IMR-90 (cell line): ENCODE measurements around the gene PP2D1. TPM values are rescaled to one million over a fixed set of nuclear protein-coding genes. Genes with fewer than 3 reads are reported as not detected.

ENCODE experiments used
- ATAC-seq: fragments of 200-7000 bp; cut with Tn5 transposase; 2 replicates; pipeline ENCODE4 v1.9.1; 2020; ENCODE audit warnings: low read depth, mild to moderate bottlenecking, moderate library complexity
- BruUV-seq: library from RNA; stranded (reverse); fragments of 400-500 nt; replicated peaks from 2 replicates; lab custom pipeline; 2021; lab: Mats Ljungman, UMichigan
- CTCF ChIA-PET: fragments of 300-600 bp; formaldehyde crosslinking; extraction: SDS; loops from one replicate; lab custom pipeline; 2021; ENCODE audit warnings: antibody characterized with exemption; lab: Yijun Ruan, JAX
- POLR2A ChIA-PET: fragments of 300-600 bp; sonication (Branson Sonifier 250); formaldehyde crosslinking; loops from one replicate; lab custom pipeline; 2022; ENCODE audit warnings: antibody characterized with exemption; ENCODE audit not compliant: unreplicated experiment; lab: Charles Lee
- DNase-seq: peaks from one replicate; pipeline ENCODE4 v3.0.0; 2013
- H2AFZ ChIP-seq: replicated peaks from 2 replicates; pipeline ENCODE3; 2013; ENCODE audit warnings: low read length, mild to moderate bottlenecking; ENCODE audit not compliant: poor library complexity
- H2AK5ac ChIP-seq: 2 replicates; pipeline ENCODE4 v1.6.1; 2013; ENCODE audit warnings: low read depth, low read length, inconsistent platforms
- H2AK9ac ChIP-seq: replicated peaks from 2 replicates; pipeline ENCODE3; 2013; ENCODE audit warnings: mild to moderate bottlenecking, low read depth, low read length, moderate library complexity; ENCODE audit not compliant: poor library complexity
- H2BK120ac ChIP-seq: 2 replicates; pipeline ENCODE4 v1.6.1; 2013; ENCODE audit warnings: low read depth, low read length, inconsistent platforms
- H2BK15ac ChIP-seq: 3 replicates; pipeline ENCODE4 v1.6.1; 2013; ENCODE audit warnings: low read depth, low read length, inconsistent platforms
- H2BK20ac ChIP-seq: 2 replicates; pipeline ENCODE4 v1.6.1; 2013; ENCODE audit warnings: low read depth, mild to moderate bottlenecking, inconsistent platforms, low read length, moderate library complexity
- H2BK5ac ChIP-seq: 2 replicates; pipeline ENCODE4 v1.6.1; 2013; ENCODE audit warnings: mild to moderate bottlenecking, low read depth, low read length, inconsistent platforms; ENCODE audit not compliant: poor library complexity, severe bottlenecking
- H3K14ac ChIP-seq: replicated peaks from 2 replicates; pipeline ENCODE4 v1.6.1; 2013; ENCODE audit warnings: low read depth, low read length, inconsistent platforms
- H3K18ac ChIP-seq: 2 replicates; pipeline ENCODE4 v1.6.1; 2013; ENCODE audit warnings: low read depth, low read length, control low read depth
- H3K23ac ChIP-seq: 2 replicates; pipeline ENCODE4 v1.6.1; 2013; ENCODE audit warnings: low read depth, low read length, inconsistent platforms
- H3K27ac ChIP-seq: 2 replicates; pipeline ENCODE4 v1.5.1; 2013; ENCODE audit warnings: mild to moderate bottlenecking, control low read depth, low read length; ENCODE audit not compliant: insufficient read depth
- H3K27me3 ChIP-seq: 2 replicates; pipeline ENCODE4 v1.6.1; 2013; ENCODE audit warnings: low read length; ENCODE audit not compliant: control insufficient read depth, insufficient read depth
- H3K36me3 ChIP-seq: 2 replicates; pipeline ENCODE4 v1.6.1; 2013; ENCODE audit warnings: low read length, mixed read lengths; ENCODE audit not compliant: control insufficient read depth, insufficient read depth
- H3K4ac ChIP-seq: 2 replicates; pipeline ENCODE4 v1.6.1; 2013; ENCODE audit warnings: low read depth, low read length, inconsistent platforms
- H3K4me1 ChIP-seq: 2 replicates; pipeline ENCODE4 v1.6.1; 2013; ENCODE audit warnings: low read length, mixed read lengths; ENCODE audit not compliant: control insufficient read depth, insufficient read depth
- H3K4me2 ChIP-seq: 2 replicates; pipeline ENCODE4 v1.6.1; 2013; ENCODE audit warnings: low read depth, mild to moderate bottlenecking, control low read depth, low read length, moderate library complexity
- H3K4me3 ChIP-seq: 2 replicates; pipeline ENCODE4 v1.5.1; 2013; ENCODE audit warnings: low read depth, mild to moderate bottlenecking, control low read depth, low read length, moderate library complexity; ENCODE audit not compliant: insufficient read depth
- H3K56ac ChIP-seq: 2 replicates; pipeline ENCODE4 v1.6.1; 2013; ENCODE audit warnings: low read length, inconsistent platforms; ENCODE audit not compliant: insufficient read depth; ENCODE audit errors: extremely low read depth
- H3K79me1 ChIP-seq, 2 experiments: 2 replicates each; pipeline ENCODE4 v1.6.1; 2013; ENCODE audit warnings: low read length in 2 of 2, inconsistent platforms in 1 of 2, low read depth in 1 of 2
- H3K9ac ChIP-seq: 2 replicates; pipeline ENCODE4 v1.6.1; 2013; ENCODE audit warnings: low read depth, low read length, control low read depth
- H3K9me1 ChIP-seq: 2 replicates; pipeline ENCODE4 v1.6.1; 2013; ENCODE audit warnings: low read length, inconsistent platforms; ENCODE audit not compliant: insufficient read depth
- H3K9me3 ChIP-seq: 2 replicates; pipeline ENCODE4 v1.6.1; 2013; ENCODE audit warnings: low read length; ENCODE audit not compliant: control insufficient read depth, insufficient read depth
- H4K20me1 ChIP-seq: 2 replicates; pipeline ENCODE4 v1.6.1; 2013; ENCODE audit warnings: low read length, inconsistent platforms; ENCODE audit not compliant: insufficient read depth
- H4K5ac ChIP-seq: 2 replicates; pipeline ENCODE4 v1.6.1; 2013; ENCODE audit warnings: mild to moderate bottlenecking, low read depth, low read length, control low read depth
- H4K8ac ChIP-seq, 2 experiments: 2 replicates each; pipeline ENCODE4 v1.6.1; 2013; ENCODE audit warnings: low read depth in 2 of 2, low read length in 2 of 2, control low read depth in 1 of 2, inconsistent platforms in 1 of 2
- H4K91ac ChIP-seq: 2 replicates; pipeline ENCODE4 v1.6.1; 2013; ENCODE audit warnings: low read depth, low read length, inconsistent platforms; ENCODE audit not compliant: insufficient read depth
- BHLHE40 ChIP-seq: fragments of 150-350 bp; IDR thresholded peaks from 2 replicates; pipeline ENCODE4 v1.6.1; 2016; ENCODE audit warnings: mild to moderate bottlenecking, low read depth, low read length
- CHD1 ChIP-seq: IDR thresholded peaks from 2 replicates; pipeline ENCODE4 v1.6.1; 2012; ENCODE audit warnings: low read depth, low read length, improper control_type of control experiment
- CTCF ChIP-seq: conservative IDR thresholded peaks from 2 replicates; pipeline ENCODE4 v1.5.1; 2012; ENCODE audit warnings: mild to moderate bottlenecking, low read depth, low read length, improper control_type of control experiment
- ELK1 ChIP-seq: fragments of 150-350 bp; IDR thresholded peaks from 2 replicates; pipeline ENCODE4 v1.6.1; 2016; ENCODE audit warnings: low read depth, mild to moderate bottlenecking, low read length, moderate library complexity, borderline replicate concordance
- FOS ChIP-seq: fragments of 150-350 bp; IDR thresholded peaks from 2 replicates; pipeline ENCODE4 v1.6.1; 2016; ENCODE audit warnings: low read depth, low read length
- MAFK ChIP-seq: IDR thresholded peaks from 2 replicates; pipeline ENCODE4 v1.6.1; 2012; ENCODE audit warnings: low read depth, low read length, improper control_type of control experiment
- MXI1 ChIP-seq: IDR thresholded peaks from 2 replicates; pipeline ENCODE4 v1.6.1; 2012; ENCODE audit warnings: low read depth, mild to moderate bottlenecking, low read length, moderate library complexity, borderline replicate concordance
- RCOR1 ChIP-seq: IDR thresholded peaks from 2 replicates; pipeline ENCODE4 v1.6.1; 2012; ENCODE audit warnings: mild to moderate bottlenecking, low read length, improper control_type of control experiment; ENCODE audit not compliant: insufficient replicate concordance
- RFX5 ChIP-seq: IDR thresholded peaks from 2 replicates; pipeline ENCODE4 v1.8.0; 2012; ENCODE audit warnings: low read depth, mild to moderate bottlenecking, low read length, moderate library complexity
- SMC3 ChIP-seq: fragments of 150-350 bp; IDR thresholded peaks from 2 replicates; pipeline ENCODE4 v1.6.1; 2016; ENCODE audit warnings: low read depth, mild to moderate bottlenecking, antibody characterized with exemption, low read length, moderate library complexity
- WGBS, 2 experiments: methylation state at CpG; one replicate each; pipeline versions ENCODE4 v1.1.5 to v1.1.7; 2013; ENCODE audit warnings: missing lambda C conversion rate in 2 of 2; ENCODE audit not compliant: insufficient read length in 1 of 2; ENCODE audit errors: extremely low coverage in 2 of 2; 5-methylcytosine and 5-hydroxymethylcytosine counted together
- dilution Hi-C: fragments of 300-500 bp; cut with HindIII; formaldehyde crosslinking; loops from one replicate; pipeline ENCODE4 v1.14.3; 2018; ENCODE audit warnings: low sequenced_read_pairs; ENCODE audit not compliant: unreplicated experiment
- in situ Hi-C: fragments of 300-500 bp; cut with MboI; formaldehyde crosslinking; loops from 3 replicates; pipeline ENCODE4 v1.14.3; 2019; ENCODE audit warnings: low sequenced_read_pairs, inconsistent platforms, mixed read lengths
- intact Hi-C: fragments of 100-400 bp; cut with micrococcal nuclease; formaldehyde crosslinking; loops from 2 replicates; pipeline ENCODE4 v1.10.0; 2022
- polyA plus RNA-seq, 3 experiments: library from polyadenylated mRNA; depleted of rRNA; stranded (reverse); fragments of >200 nt; gene quantifications; 2 replicates each; pipeline ENCODE4 v1.2.3, GENCODE V29; 2012; ENCODE audit warnings: low replicate concordance in 1 of 3
- total RNA-seq: library from RNA; depleted of rRNA; stranded (reverse); fragments of >200 nt; gene quantifications from 2 replicates; pipeline ENCODE4 v1.2.3, GENCODE V29; 2012

Gene PP2D1
- total and polyA plus RNA-seq, 2 of the 4 experiments (the other 2 are of a cell fraction), result not detected

- Histone ChIP-seq H4K20me1 (peaks cover 51% of the 10 kb centered on the region), H2BK20ac (no peak overlapping the region), H4K5ac (no peak overlapping the region; the same call in 1 of the 2 replicates), H4K8ac (no peak overlapping the region), H3K9ac (no peak overlapping the region), H2BK15ac (no peak overlapping the region), H3K4ac (no peak overlapping the region), H2AFZ (no peak overlapping the region), H3K18ac (no peak overlapping the region), H3K36me3 (peaks cover 9% of the 10 kb centered on the region), H2BK5ac (no peak overlapping the region), H3K14ac (no peak overlapping the region), H3K4me2 (no peak overlapping the region), H3K23ac (no peak overlapping the region), H3K9me1 (no peaks in the 10 kb centered on the region), H2AK9ac (no peak overlapping the region), H3K4me1 (peaks cover 3% of the 10 kb centered on the region), H3K9me3 (no peaks in the 10 kb centered on the region), H3K56ac (no peak overlapping the region), H2BK120ac (no peak overlapping the region), H3K27ac (no peak overlapping the region), H3K79me1 (peaks cover 14 to 50% of the 10 kb centered on the region in 2 experiments), H2AK5ac (no peak overlapping the region), H3K27me3 (no peaks in the 10 kb centered on the region), H3K4me3 (no peak overlapping the region), H4K91ac (no peak overlapping the region)
- intact Hi-C loops (no loop called here), dilution Hi-C loops (no loop called here), in situ Hi-C loops (no loop called here)
- ATAC-seq (no peak), DNase-seq (no peak)
- WGBS, 2 experiments, result 64% methylated on average over 2 of the region's 8 CpGs; no CpG with 5 or more reads in 1 of the 2 experiments
- BruUV-seq, result no TSS peak
- ChIA-PET CTCF (no interaction called here), POLR2A (no interaction called here)
- no peak for TF ChIP-seq SMC3
- TF ChIP-seq RFX5, result no peak
- no peak for TF ChIP-seq ELK1
- TF ChIP-seq FOS, result no peak
- no peak for TF ChIP-seq CHD1
- TF ChIP-seq CTCF, result no peak
- no peak for TF ChIP-seq MAFK
- no peak for TF ChIP-seq BHLHE40
- no peak for TF ChIP-seq RCOR1
- no peak for TF ChIP-seq MXI1
Observed at GRCh38 chr3:19970327-19970726, 41.7 kb downstream of the PP2D1 start.
